ENCODE measurements around the gene GSG1L.

- no peak for TF ChIP-seq CTCF (optimal IDR thresholded peaks at IDR 0.05 in 1 of 3, IDR thresholded peaks at IDR 0.05 in 1 of 3, conservative IDR thresholded peaks at IDR 0.05 in 1 of 3; ENCODE audit: extremely low read depth in 1 of 3, insufficient read depth in 2 of 3, low read length in 3 of 3)
- no peak for TF ChIP-seq EZH2 (IDR thresholded peaks at IDR 0.05; ENCODE audit: low read length)
Observed at GRCh38 chr16:27879601-27880247, 183.8 kb downstream of the GSG1L start.

Data from keratinocyte (primary cell).